ENCODE data around the gene NR3C2.
"Not testable (repeated sequence)": the region's sequence is repeated elsewhere in the genome, so short reads cannot be mapped to it uniquely, and the experiment has no call there.

NR3C2 gene

DNA sequence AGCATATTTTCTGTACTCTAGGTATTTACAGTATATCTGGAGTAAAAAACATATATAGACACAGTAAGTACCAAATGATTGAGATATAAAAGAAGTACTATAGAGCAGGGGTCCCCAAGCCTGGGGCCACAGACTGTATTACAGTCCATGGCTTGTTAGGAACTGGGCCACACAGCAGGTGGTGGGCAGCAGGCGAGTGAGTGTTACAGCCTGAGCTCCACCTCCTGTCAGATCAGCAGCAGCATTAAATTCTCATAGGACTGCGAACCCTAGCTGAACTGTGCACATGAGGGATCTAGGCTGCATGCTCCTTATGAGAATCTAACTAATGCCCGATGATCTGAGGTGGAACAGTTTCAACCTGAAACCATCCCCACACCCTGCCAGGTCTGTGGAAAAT is 300.7 kb downstream of the NR3C2 start:
- no peak for DNase-seq (ENCODE audit: low read depth in 2 of 2)
- H3K4me3 ChIP-seq (replicated peaks in 1 of 2; ENCODE audit: low read depth in 2 of 2, low read length in 2 of 2): no peak overlapping the region
- TF ChIP-seq, protein P1, sequence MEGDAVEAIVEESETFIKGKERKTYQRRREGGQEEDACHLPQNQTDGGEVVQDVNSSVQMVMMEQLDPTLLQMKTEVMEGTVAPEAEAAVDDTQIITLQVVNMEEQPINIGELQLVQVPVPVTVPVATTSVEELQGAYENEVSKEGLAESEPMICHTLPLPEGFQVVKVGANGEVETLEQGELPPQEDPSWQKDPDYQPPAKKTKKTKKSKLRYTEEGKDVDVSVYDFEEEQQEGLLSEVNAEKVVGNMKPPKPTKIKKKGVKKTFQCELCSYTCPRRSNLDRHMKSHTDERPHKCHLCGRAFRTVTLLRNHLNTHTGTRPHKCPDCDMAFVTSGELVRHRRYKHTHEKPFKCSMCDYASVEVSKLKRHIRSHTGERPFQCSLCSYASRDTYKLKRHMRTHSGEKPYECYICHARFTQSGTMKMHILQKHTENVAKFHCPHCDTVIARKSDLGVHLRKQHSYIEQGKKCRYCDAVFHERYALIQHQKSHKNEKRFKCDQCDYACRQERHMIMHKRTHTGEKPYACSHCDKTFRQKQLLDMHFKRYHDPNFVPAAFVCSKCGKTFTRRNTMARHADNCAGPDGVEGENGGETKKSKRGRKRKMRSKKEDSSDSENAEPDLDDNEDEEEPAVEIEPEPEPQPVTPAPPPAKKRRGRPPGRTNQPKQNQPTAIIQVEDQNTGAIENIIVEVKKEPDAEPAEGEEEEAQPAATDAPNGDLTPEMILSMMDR (IDR thresholded peaks at IDR 0.05; ENCODE audit: low read depth, low read length): no peak

DNA sequence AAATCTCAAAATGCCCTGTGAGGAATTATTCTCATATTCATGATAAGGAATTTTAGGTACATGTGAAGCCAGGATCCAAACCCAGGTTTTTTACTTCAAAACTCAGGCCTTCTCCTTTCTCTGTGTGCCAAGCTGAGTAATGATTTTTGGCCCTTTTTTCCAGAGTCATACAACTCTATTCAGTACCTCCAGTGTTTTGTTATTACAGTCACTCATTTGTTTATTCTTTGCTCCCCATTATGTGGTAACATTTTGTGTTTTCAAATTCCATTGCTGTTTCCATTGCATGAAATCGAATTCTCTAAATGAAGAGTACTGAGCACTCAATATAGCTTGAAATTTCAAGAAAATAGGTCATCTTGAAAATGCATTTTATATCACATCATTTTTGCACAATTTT is 315.4 kb downstream of the NR3C2 start:
- H3K4me3 ChIP-seq (replicated peaks in 1 of 2; ENCODE audit: low read depth in 2 of 2, low read length in 2 of 2): no peak overlapping the region
- TF ChIP-seq, protein P1 (IDR thresholded peaks at IDR 0.05; ENCODE audit: low read depth, low read length): no peak
- DNase-seq (ENCODE audit: low read depth in 2 of 2): peak in 1 of 2 donors; percentile 60

DNA sequence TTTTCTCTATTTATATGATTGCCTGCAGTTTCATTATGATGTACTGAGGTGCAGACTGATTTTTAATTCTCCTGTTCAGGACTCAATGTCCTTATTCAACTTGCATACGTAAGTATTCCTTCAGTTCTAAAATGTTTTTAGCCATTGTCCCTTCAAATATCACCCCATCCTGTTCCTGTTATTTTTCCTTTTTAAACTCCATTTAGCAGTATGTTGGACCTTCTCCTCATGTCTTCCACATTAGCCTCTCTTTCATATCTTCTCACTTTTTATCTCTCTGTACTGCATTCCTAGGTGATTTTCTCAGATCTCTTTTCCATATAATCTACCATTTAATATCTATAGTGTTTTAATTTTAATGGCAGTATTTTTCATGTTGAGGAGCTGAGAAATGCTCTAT is 317.7 kb downstream of the NR3C2 start:
- TF ChIP-seq, protein P1 (IDR thresholded peaks at IDR 0.05; ENCODE audit: low read depth, low read length): no peak
- no peak overlapping the region for H3K4me3 ChIP-seq (replicated peaks in 1 of 2; ENCODE audit: low read depth in 2 of 2, low read length in 2 of 2)
- peak in 1 of 2 donors; percentile 13 for DNase-seq (ENCODE audit: low read depth in 2 of 2)

DNA sequence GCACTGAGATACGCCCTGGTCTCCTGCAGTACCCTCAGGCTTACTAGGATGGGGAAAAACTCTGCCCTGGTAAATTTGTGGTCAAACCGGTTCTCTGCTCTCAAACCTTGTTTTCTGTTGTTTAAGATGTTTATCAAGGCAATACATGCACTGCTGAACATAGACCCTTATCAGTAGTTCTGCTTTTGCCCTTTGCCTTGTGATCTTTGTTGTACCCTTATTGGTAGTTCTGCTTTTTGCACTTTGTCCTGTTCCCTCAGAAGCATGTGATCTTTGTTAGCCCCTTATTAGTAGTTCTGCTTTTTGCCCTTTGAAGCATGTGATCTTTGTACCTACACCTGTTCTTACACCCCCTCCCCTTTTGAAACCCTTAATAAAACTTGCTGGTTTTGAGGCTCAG is 319.1 kb downstream of the NR3C2 start:
- H3K4me3 ChIP-seq (replicated peaks in 1 of 2; ENCODE audit: low read depth in 2 of 2, low read length in 2 of 2); DNase-seq (ENCODE audit: low read depth in 2 of 2): not testable (repeated sequence)

DNA sequence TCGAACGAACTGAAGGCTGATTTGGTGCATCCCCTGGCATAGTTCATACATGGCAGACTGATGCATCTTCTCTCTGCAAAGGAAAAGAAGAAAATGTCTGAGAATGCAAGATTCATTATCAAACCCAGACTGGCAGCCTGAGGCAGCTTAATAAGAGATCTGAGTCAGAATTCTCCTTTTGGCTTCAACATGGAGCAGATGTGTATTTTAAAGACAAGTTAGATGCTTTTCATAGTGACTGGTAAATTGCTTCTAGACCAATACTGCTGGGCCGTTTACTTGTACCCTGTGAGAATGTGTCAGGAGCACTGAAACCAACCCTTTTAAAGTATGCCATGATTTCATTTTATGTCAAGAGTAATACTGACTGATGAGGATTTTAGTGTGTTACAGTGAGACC is 322.0 kb downstream of the NR3C2 start:
- TF ChIP-seq, protein P1 (IDR thresholded peaks at IDR 0.05; ENCODE audit: low read depth, low read length): no peak
- H3K4me3 ChIP-seq (replicated peaks in 1 of 2; ENCODE audit: low read depth in 2 of 2, low read length in 2 of 2): no peak overlapping the region
- no peak for DNase-seq (ENCODE audit: low read depth in 2 of 2)

DNA sequence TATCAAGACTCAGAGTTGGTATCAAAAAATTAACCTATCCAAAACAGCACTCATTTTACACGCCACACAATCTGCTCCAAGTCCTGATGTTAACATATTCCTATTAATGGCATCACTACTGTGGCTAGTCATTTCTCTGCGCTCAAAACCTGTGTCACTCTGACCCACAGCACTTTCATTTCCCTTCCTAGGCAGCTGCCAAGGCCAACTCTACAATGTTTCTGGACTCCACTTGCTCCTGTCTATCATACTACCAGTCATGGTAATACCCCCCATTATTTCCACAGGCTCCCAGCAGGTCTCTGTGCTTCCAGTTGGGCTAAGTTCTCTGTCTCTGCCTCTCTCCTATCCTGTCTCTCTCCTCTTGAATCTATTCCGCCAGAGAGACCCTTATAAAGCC is 323.6 kb downstream of the NR3C2 start:
- DNase-seq (ENCODE audit: low read depth in 2 of 2): no peak
- TF ChIP-seq, protein P1 (IDR thresholded peaks at IDR 0.05; ENCODE audit: low read depth, low read length): no peak
- no peak overlapping the region for H3K4me3 ChIP-seq (replicated peaks in 1 of 2; ENCODE audit: low read depth in 2 of 2, low read length in 2 of 2)

DNA sequence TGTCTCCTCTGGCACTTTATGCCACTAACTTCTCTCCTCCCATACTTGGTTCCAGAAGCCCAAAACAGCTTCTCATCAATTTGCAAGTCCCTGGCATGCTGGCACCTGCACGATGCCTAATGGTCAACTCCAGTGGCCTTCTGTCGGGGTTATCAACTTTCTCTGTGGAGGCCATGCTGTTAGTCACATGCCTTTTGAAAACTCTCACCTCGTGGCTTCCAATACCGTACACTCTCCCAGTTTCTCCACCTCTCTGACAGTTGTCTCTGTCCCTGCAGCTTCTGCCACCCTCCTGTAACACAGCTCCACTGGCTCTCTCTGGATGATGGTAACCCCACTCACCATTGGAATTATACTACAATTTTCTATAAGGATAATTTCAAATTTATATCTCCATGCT is 324.0 kb downstream of the NR3C2 start:
- no peak for DNase-seq (ENCODE audit: low read depth in 2 of 2)
- TF ChIP-seq, protein P1 (IDR thresholded peaks at IDR 0.05; ENCODE audit: low read depth, low read length): no peak
- no peak overlapping the region for H3K4me3 ChIP-seq (replicated peaks in 1 of 2; ENCODE audit: low read depth in 2 of 2, low read length in 2 of 2)
